Measurements from ENCODE around the gene KLHL6.

Gene KLHL6

DNA sequence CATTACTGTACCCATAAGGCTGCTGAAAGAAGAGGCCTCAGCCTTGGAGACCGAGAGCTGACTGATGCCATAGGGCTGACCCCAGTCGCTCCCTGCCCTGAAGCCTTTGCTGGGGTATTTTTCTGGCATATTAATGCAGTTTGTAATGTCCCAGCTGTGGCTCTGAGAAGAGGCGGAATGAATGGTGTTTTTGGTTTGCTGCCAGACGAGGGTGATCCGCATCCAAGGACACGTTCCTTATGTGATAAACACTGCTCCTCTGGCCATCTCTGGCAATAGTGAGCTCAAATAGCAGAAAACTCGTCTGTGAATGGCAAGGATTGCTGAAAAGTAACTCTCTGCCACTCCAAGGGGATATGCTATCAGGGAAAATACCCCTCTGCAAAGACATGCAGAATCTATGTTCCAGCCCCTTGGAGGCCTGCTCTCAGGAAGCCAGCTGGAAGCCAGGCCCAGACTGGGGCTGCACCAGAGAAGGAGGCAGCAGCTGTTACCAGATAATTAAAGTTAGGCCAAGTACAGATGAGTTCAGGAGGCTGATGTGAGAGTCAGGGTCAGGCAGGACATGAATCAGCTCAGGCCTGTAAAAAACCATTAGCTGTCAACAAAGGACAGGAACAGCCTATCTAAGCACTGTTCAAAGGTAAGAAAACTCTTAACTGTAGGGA lies 28.9 kb upstream of the KLHL6 start:
- DNase-seq = peak; percentile 15
- Histone ChIP-seq H3K4me3 (ENCODE audit: low read length) (no peak overlapping the region), H3K4me2 (ENCODE audit: low read depth, low read length) (no peak overlapping the region), H3K79me2 (ENCODE audit: low read length) (no peaks in the 10 kb centered on the region), H3K9me3 (replicated peaks; ENCODE audit: insufficient read depth, low read length) (no peaks in the 10 kb centered on the region), H3K27me3 (replicated peaks; ENCODE audit: insufficient read depth, low read length) (no peaks in the 10 kb centered on the region), H3F3A (ENCODE audit: insufficient read depth, low read length) (no peaks in the 10 kb centered on the region), H2AFZ (ENCODE audit: low read length) (no peak overlapping the region), H4K20me1 (ENCODE audit: insufficient read depth, low read length) (no peaks in the 10 kb centered on the region), H3K4me1 (ENCODE audit: low read length) (peaks cover 7% of the 10 kb centered on the region), H3K9me2 (replicated peaks; ENCODE audit: insufficient read depth, low read length) (no peaks in the 10 kb centered on the region), H3K36me3 (replicated peaks; ENCODE audit: insufficient read depth, low read length) (no peaks in the 10 kb centered on the region), H3K27ac (ENCODE audit: low read length) (no peak overlapping the region), H3K9ac (ENCODE audit: low read length) (no peak overlapping the region)
- TF ChIP-seq EZH2 (optimal IDR thresholded peaks at IDR 0.05; ENCODE audit: low read depth, low read length) = no peak
- no peak for TF ChIP-seq EZH2phosphoT487 (IDR thresholded peaks at IDR 0.05; ENCODE audit: low read length)

DNA sequence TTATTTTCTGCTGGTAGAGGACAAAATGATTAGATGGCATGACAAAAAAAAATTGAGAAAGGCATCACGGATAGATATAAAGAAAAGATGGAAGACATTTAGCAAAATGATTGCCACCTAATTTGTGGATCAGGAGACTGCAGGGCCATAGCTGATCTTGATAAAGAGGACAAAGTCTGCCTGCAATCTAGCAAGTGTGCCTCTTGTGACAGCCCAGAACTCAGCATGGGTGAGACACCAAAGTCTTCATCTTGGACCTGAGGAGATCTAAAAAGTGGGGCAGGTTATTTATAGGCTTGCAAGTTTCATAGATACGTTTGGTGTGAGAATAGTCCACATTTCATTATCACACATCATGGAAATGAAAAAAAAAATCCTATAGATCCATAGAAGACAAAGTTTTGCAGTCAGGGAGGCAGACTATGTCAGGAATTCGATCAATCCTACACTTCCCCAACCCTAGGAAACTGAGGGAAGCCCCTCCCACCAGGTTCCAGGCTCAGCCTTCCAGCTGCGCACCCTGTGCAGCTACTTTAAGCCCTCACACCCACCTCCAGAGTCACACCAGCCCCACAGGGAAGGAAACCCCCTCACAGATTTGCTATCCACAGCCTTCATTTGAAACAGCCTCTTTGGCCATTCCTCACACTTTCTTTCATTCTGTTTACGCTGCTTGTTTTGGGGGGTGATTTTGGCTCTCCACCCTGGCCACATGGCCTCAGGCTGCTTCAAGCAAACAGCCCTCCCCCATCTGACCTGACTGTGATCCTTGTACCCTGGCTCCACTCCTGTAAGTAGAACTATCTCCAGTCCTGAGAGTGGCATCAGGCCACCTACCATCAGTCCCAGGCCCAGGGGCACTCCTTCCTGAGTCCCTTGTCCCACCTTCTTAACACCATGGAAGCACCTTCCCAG lies 28.1 kb upstream of the KLHL6 start:
- no peak overlapping the region for H3K9ac ChIP-seq (ENCODE audit: low read length)
- H3K36me3 ChIP-seq (replicated peaks; ENCODE audit: insufficient read depth, low read length) = no peaks in the 10 kb centered on the region
- no peak overlapping the region for H3K4me2 ChIP-seq (ENCODE audit: low read depth, low read length)

DNA sequence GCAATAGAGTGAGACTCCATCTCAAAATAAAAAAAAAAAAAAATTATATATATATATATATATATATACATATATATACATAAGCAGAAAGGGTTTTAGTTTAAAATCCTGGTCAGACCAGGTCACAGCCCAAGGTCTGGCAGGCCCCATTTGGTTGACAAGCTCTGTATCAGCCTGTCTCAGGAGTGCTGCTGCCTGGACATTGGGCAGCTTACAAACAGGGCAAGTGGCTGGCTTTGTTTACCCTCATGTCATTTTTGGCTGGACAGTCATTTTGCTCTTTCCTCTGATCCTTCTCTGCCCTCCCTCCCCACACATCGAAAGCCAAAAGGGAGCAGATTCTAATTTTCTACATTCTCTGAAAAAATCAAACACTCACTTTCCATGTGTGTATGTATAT lies 26.7 kb upstream of the KLHL6 start:
- no peak for DNase-seq
- Histone ChIP-seq H3K9me3 (replicated peaks; ENCODE audit: insufficient read depth, low read length) (no peaks in the 10 kb centered on the region), H3K27ac (ENCODE audit: low read length) (no peak overlapping the region), H3K27me3 (replicated peaks; ENCODE audit: insufficient read depth, low read length) (no peaks in the 10 kb centered on the region), H3K79me2 (ENCODE audit: low read length) (no peaks in the 10 kb centered on the region), H3K9me2 (replicated peaks; ENCODE audit: insufficient read depth, low read length) (no peaks in the 10 kb centered on the region), H3K4me3 (ENCODE audit: low read length) (no peak overlapping the region), H4K20me1 (ENCODE audit: insufficient read depth, low read length) (no peaks in the 10 kb centered on the region), H2AFZ (ENCODE audit: low read length) (no peak overlapping the region), H3F3A (ENCODE audit: insufficient read depth, low read length) (no peaks in the 10 kb centered on the region), H3K9ac (ENCODE audit: low read length) (no peak overlapping the region), H3K4me1 (ENCODE audit: low read length) (peaks cover 1% of the 10 kb centered on the region), H3K4me2 (ENCODE audit: low read depth, low read length) (no peak overlapping the region), H3K36me3 (replicated peaks; ENCODE audit: insufficient read depth, low read length) (no peaks in the 10 kb centered on the region)
- TF ChIP-seq, protein P1, sequence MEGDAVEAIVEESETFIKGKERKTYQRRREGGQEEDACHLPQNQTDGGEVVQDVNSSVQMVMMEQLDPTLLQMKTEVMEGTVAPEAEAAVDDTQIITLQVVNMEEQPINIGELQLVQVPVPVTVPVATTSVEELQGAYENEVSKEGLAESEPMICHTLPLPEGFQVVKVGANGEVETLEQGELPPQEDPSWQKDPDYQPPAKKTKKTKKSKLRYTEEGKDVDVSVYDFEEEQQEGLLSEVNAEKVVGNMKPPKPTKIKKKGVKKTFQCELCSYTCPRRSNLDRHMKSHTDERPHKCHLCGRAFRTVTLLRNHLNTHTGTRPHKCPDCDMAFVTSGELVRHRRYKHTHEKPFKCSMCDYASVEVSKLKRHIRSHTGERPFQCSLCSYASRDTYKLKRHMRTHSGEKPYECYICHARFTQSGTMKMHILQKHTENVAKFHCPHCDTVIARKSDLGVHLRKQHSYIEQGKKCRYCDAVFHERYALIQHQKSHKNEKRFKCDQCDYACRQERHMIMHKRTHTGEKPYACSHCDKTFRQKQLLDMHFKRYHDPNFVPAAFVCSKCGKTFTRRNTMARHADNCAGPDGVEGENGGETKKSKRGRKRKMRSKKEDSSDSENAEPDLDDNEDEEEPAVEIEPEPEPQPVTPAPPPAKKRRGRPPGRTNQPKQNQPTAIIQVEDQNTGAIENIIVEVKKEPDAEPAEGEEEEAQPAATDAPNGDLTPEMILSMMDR (IDR thresholded peaks at IDR 0.05; ENCODE audit: low read length) = no peak
- TF ChIP-seq EZH2 (optimal IDR thresholded peaks at IDR 0.05; ENCODE audit: low read depth, low read length) (no peak), EZH2phosphoT487 (IDR thresholded peaks at IDR 0.05; ENCODE audit: low read length) (no peak)

More for the DNA sequence above, 28.1 kb upstream of the KLHL6 start:
- no peak for TF ChIP-seq EZH2 (optimal IDR thresholded peaks at IDR 0.05; ENCODE audit: low read depth, low read length)
- TF ChIP-seq, protein P1 (IDR thresholded peaks at IDR 0.05; ENCODE audit: low read length) = no peak
- TF ChIP-seq EZH2phosphoT487 (IDR thresholded peaks at IDR 0.05; ENCODE audit: low read length) = no peak
- H3K79me2 ChIP-seq (ENCODE audit: low read length) = no peaks in the 10 kb centered on the region
- H3K27me3 ChIP-seq (replicated peaks; ENCODE audit: insufficient read depth, low read length) = no peaks in the 10 kb centered on the region
- H4K20me1 ChIP-seq (ENCODE audit: insufficient read depth, low read length) = no peaks in the 10 kb centered on the region
- H3K4me3 ChIP-seq (ENCODE audit: low read length) = no peak overlapping the region
- H3K4me1 ChIP-seq (ENCODE audit: low read length) = peaks cover 7% of the 10 kb centered on the region
- H3K27ac ChIP-seq (ENCODE audit: low read length) = no peak overlapping the region
- DNase-seq = no peak
- no peaks in the 10 kb centered on the region for H3K9me2 ChIP-seq (replicated peaks; ENCODE audit: insufficient read depth, low read length)
- H2AFZ ChIP-seq (ENCODE audit: low read length) = no peak overlapping the region
- H3K9me3 ChIP-seq (replicated peaks; ENCODE audit: insufficient read depth, low read length) = no peaks in the 10 kb centered on the region
- no peaks in the 10 kb centered on the region for H3F3A ChIP-seq (ENCODE audit: insufficient read depth, low read length)
